Measurements from ENCODE around the gene HP1BP3.
"Not testable (repeated sequence)": the region's sequence is repeated elsewhere in the genome, so short reads cannot be mapped to it uniquely, and the experiment has no call there.

GRCh38 chr1:20718343-20718882 lies 68.7 kb downstream of the HP1BP3 start:
- not testable (repeated sequence) for TF ChIP-seq FOXM1 (IDR thresholded peaks at IDR 0.05; ENCODE audit: borderline replicate concordance); TARDBP (IDR thresholded peaks at IDR 0.05); ELF4 (IDR thresholded peaks at IDR 0.05); HDGF (IDR thresholded peaks at IDR 0.05; ENCODE audit: borderline replicate concordance); BHLHE40 (IDR thresholded peaks at IDR 0.05; ENCODE audit: borderline replicate concordance); ZNF384 (IDR thresholded peaks at IDR 0.05)
